T-helper 1 cell treated with Interleukin-12 subunit alpha and Interleukin-12 subunit beta and Interleukin-4 antibody, amounts not matched to agents 30 μg/mL and 1 μg/mL, for 36 hours (primary cell): ENCODE measurements around the gene OR2L8.
"Not testable (repeated sequence)": the region's sequence is repeated elsewhere in the genome, so short reads cannot be mapped to it uniquely, and the experiment has no call there.

Experiments
- H3K27ac Mint-ChIP-seq: one replicate; pipeline ENCODE4 v1.8.0; 2021; ENCODE audit warnings: mild to moderate bottlenecking, mixed read lengths
- H3K27me3 Mint-ChIP-seq: one replicate; pipeline ENCODE4 v1.8.0; 2021; ENCODE audit warnings: low read depth, mixed read lengths
- H3K36me3 Mint-ChIP-seq: one replicate; pipeline ENCODE4 v1.8.0; 2021; ENCODE audit warnings: low read depth, mixed read lengths
- H3K4me1 Mint-ChIP-seq: one replicate; pipeline ENCODE4 v1.8.0; 2021; ENCODE audit warnings: low read depth, mixed read lengths
- H3K4me3 Mint-ChIP-seq: one replicate; pipeline ENCODE4 v1.8.0; 2021; ENCODE audit warnings: mild to moderate bottlenecking, moderate library complexity, mixed read lengths
- H3K9me3 Mint-ChIP-seq: one replicate; pipeline ENCODE4 v1.8.0; 2021; ENCODE audit warnings: mixed read lengths

The OR2L8 gene

DNA sequence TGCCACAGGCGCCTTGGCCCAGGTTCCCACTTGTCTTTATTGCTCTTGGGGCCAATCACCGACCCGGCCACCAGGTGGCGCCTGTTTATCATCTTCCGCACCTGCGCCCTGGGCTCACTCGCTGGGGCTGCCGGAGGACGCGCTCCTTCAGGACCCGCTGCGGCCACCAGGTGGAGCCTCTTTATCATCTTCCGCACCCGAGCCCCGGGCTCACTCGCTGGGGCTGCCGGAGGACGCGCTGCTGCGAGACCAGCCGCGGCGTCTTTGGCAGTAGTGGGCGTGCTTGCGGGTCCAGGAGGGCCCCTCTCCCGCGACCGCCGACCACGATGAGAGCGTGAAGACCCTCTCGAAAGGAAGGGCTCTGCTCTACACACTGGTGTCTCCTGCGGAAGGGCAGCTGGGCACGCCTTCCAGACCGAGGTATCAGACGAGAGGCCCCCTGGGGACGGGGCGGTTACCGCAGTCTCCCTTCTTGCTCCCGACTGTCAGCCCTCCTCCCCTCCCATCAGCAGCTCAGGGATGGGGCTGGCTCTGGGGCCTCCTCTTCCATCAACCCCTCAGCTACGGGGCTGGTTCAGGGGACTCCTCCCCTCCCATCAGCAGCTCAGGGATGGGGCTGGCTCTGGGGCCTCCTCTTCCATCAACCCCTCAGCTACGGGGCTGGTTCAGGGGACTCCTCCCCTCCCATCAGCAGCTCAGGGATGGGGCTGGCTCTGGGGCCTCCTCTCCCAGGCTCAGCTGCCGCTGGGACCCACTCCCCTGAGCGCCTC lies 11.5 kb upstream of the OR2L8 start:
- not testable (repeated sequence) for H3K4me1 Mint-ChIP-seq, H3K27me3 Mint-ChIP-seq, H3K27ac Mint-ChIP-seq, H3K9me3 Mint-ChIP-seq, H3K36me3 Mint-ChIP-seq
- H3K4me3 Mint-ChIP-seq, result peak overlapping the region; percentile 76

GRCh38 chr1:247942624-247943023 lies 6.0 kb upstream of the OR2L8 start:
- H3K36me3 Mint-ChIP-seq, result no peaks in the 10 kb centered on the region
- H3K4me3 Mint-ChIP-seq, result no peak overlapping the region
- no peaks in the 10 kb centered on the region for H3K9me3 Mint-ChIP-seq
- H3K27me3 Mint-ChIP-seq, result no peaks in the 10 kb centered on the region
- no peaks in the 10 kb centered on the region for H3K4me1 Mint-ChIP-seq
- H3K27ac Mint-ChIP-seq, result no peak overlapping the region

DNA sequence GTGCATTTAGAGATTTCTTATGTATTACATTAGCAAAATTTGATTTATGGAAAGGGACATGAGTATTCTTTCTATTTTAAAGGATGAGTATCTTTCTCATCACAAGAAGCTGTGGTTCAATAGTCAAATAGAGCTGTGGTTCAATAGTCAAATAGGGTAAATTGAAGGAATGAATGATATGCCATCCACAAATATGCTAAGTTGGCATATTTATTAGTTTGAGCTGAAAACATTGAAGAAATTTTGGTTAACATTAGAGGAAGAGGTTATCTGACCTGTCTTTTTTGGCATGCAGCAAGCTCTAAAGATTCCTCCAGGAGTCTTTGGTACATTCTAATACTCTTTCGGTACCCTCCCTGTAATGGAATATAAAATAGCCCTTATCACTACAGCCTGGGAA lies 4.8 kb downstream of the OR2L8 start:
- H3K27ac Mint-ChIP-seq, result no peak overlapping the region
- peaks cover 14% of the 10 kb centered on the region for H3K9me3 Mint-ChIP-seq
- no peaks in the 10 kb centered on the region for H3K4me1 Mint-ChIP-seq
- no peaks in the 10 kb centered on the region for H3K27me3 Mint-ChIP-seq
- no peak overlapping the region for H3K4me3 Mint-ChIP-seq
- no peaks in the 10 kb centered on the region for H3K36me3 Mint-ChIP-seq

DNA sequence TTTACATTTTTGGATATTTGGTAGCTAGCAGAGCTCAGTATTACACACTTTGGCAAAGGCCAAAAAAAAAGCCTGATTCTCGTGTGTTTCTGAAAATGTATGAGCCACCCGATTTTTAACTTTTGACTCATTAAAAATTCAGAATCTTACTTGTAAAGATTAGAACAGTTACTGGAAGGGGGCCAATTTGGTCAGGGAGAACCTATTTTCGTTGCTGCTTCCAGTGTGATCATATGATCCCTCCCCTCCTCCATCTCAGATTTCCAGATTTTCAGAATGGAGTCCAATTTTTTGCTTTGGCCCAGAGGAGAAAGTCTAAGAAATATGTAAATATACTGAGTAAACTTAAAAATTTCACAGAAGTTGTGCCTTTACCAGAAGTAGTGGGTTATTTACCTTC lies 13.1 kb downstream of the OR2L8 start:
- Mint-ChIP-seq H3K4me1 (no peaks in the 10 kb centered on the region), H3K36me3 (no peaks in the 10 kb centered on the region), H3K4me3 (no peak overlapping the region), H3K27me3 (no peaks in the 10 kb centered on the region), H3K27ac (no peak overlapping the region), H3K9me3 (peaks cover 15% of the 10 kb centered on the region)

- peaks cover 2% of the 10 kb centered on the region for H3K4me1 Mint-ChIP-seq
- H3K27me3 Mint-ChIP-seq, result no peaks in the 10 kb centered on the region
- no peaks in the 10 kb centered on the region for H3K36me3 Mint-ChIP-seq
- peaks cover 8% of the 10 kb centered on the region for H3K9me3 Mint-ChIP-seq
- no peak overlapping the region for H3K4me3 Mint-ChIP-seq
- H3K27ac Mint-ChIP-seq, result no peak overlapping the region
Observed at GRCh38 chr1:247962911-247963588, 14.4 kb downstream of the OR2L8 start.

DNA sequence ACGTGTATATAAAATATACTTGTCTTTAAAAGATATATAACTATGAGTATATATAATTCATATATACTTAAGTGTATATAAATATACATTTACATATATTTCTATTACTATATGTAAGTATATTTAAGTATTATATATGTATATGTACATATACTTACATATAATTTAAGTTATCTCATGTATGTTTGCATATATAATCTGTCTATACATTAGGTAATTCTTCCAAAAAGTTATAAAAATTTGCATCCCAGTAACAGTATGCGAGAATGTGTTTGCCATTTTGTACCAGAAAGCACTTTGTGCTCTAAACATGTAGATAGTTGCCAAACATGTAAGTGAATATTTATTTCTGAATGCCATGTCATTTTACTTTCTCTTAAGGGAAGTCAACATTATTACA lies 16.3 kb downstream of the OR2L8 start, which contains the start of gene OR2AK2:
TSS of gene OR2AK2 (plus strand) at position 301 of the 400 bp plus-strand sequence. CDS start 144 bp downstream, outside the sequence.
- Mint-ChIP-seq H3K36me3 (no peaks in the 10 kb centered on the region), H3K27ac (no peak within 1 kb of the TSS), H3K4me1 (peaks cover 2% of the 10 kb centered on the region), H3K9me3 (peaks cover 9% of the 10 kb centered on the region), H3K27me3 (no peaks in the 10 kb centered on the region), H3K4me3 (no peak within 1 kb of the TSS)

- peaks cover 4% of the 10 kb centered on the region for H3K9me3 Mint-ChIP-seq
- H3K36me3 Mint-ChIP-seq, result no peaks in the 10 kb centered on the region
- no peak overlapping the region for H3K4me3 Mint-ChIP-seq
- H3K27me3 Mint-ChIP-seq, result no peaks in the 10 kb centered on the region
- H3K27ac Mint-ChIP-seq, result no peak overlapping the region
- H3K4me1 Mint-ChIP-seq, result peaks cover 2% of the 10 kb centered on the region
Observed at GRCh38 chr1:247966532-247967204, 18.0 kb downstream of the OR2L8 start.

- Mint-ChIP-seq H3K4me3 (no peak overlapping the region), H3K27ac (no peak overlapping the region), H3K9me3 (peaks cover 4% of the 10 kb centered on the region), H3K36me3 (no peaks in the 10 kb centered on the region), H3K27me3 (no peaks in the 10 kb centered on the region), H3K4me1 (no peaks in the 10 kb centered on the region)
Observed at GRCh38 chr1:247992986-247993385, 44.3 kb downstream of the OR2L8 start.

DNA sequence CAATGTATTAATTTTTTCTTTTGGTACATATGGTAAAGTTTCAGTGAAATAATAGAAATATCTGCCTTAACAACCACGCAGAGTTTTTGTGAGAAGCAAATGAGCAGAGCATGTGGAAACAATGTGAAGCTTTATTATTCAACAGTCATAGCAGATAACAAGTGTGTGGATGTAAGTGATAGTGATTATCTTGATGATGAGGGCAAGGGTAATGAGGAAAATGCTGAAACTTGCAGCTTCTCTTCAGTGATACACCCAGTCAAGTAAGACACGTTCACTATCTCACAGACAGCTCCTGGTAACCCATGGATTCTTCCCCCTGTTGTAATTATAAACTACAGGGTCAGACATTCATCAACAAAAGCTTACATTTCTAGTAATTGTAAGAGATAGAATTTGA lies 50.2 kb downstream of the OR2L8 start:
- H3K4me3 Mint-ChIP-seq, result no peak overlapping the region
- no peak overlapping the region for H3K27ac Mint-ChIP-seq
- H3K36me3 Mint-ChIP-seq, result no peaks in the 10 kb centered on the region
- H3K9me3 Mint-ChIP-seq, result no peaks in the 10 kb centered on the region
- no peaks in the 10 kb centered on the region for H3K27me3 Mint-ChIP-seq
- H3K4me1 Mint-ChIP-seq, result no peaks in the 10 kb centered on the region
